Measurements from ENCODE around the gene PNISR. TPM values are rescaled to one million over a fixed set of nuclear protein-coding genes. Genes with fewer than 3 reads are reported as not detected.

Gene PNISR
- polyA plus RNA-seq, 1 of the 3 experiments (the other 2 are of a cell fraction): 39.1 TPM

DNA sequence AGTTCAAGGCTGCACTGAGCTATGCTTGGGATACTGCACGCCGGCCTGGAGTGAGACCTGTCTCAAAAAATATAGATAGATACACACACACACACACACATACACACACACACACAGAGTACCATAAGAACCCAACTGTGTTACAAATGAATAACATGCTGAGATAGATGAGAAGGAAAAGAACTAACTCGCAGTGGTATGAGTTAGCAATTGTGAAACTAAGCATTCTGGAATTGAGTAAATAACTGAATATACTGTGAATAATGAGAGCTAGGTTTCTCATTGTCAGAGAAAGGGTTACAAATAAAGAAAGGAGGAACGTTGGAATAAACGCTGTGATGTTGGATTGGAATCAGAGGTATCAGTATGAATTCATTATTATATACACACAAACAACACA is 61.1 kb downstream of the PNISR start:
- WGBS (ENCODE audit: low lambda C conversion rate): 86% methylated on average over 5 of the region's 5 CpGs

More for the DNA sequence above, 61.1 kb downstream of the PNISR start:
- H3K79me2 ChIP-seq (ENCODE audit: insufficient read depth): no peaks in the 10 kb centered on the region
- no peak overlapping the region for H3K27ac ChIP-seq (ENCODE audit: low read depth in 2 of 2, low read length in 1 of 2)
- no peaks in the 10 kb centered on the region for H4K20me1 ChIP-seq (ENCODE audit: insufficient read depth)
- CTCF ChIA-PET: no interaction called here
- H3K4me3 ChIP-seq (ENCODE audit: low read depth in 2 of 2, low read length in 1 of 2): no peak overlapping the region
- peaks cover 3% of the 10 kb centered on the region for H3F3A ChIP-seq (replicated peaks; ENCODE audit: insufficient read depth)
- no peak overlapping the region for H3K9ac ChIP-seq
- H3K4me2 ChIP-seq: no peak overlapping the region
- no peaks in the 10 kb centered on the region for H3K27me3 ChIP-seq (ENCODE audit: insufficient read depth)
- POLR2A ChIA-PET: interaction anchor here (0.6 to 1.0 kb wide), 2 partner anchors 9 to 30 kb away, joined by 3 read pairs; no protein-coding TSS in a partner anchor
- no peaks in the 10 kb centered on the region for H3K9me3 ChIP-seq
- H3K36me3 ChIP-seq (replicated peaks in 1 of 2; ENCODE audit: control insufficient read depth in 1 of 2, insufficient read depth in 2 of 2, low read length in 1 of 2): no peaks in the 10 kb centered on the region
- H2AFZ ChIP-seq (ENCODE audit: low read depth): no peak overlapping the region
- no peak for DNase-seq
- no peak for TF ChIP-seq POLR2AphosphoS5 (IDR thresholded peaks at IDR 0.05; ENCODE audit: low read depth, low read length)
- TF ChIP-seq, protein P1, sequence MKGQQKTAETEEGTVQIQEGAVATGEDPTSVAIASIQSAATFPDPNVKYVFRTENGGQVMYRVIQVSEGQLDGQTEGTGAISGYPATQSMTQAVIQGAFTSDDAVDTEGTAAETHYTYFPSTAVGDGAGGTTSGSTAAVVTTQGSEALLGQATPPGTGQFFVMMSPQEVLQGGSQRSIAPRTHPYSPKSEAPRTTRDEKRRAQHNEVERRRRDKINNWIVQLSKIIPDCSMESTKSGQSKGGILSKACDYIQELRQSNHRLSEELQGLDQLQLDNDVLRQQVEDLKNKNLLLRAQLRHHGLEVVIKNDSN (IDR thresholded peaks at IDR 0.05; ENCODE audit: borderline replicate concordance, low read depth): no peak
- TF ChIP-seq CHD2 (IDR thresholded peaks at IDR 0.05; ENCODE audit: low read length, partially characterized antibody): no peak
- no peak for TF ChIP-seq EP300 (IDR thresholded peaks at IDR 0.05; ENCODE audit: borderline replicate concordance in 1 of 2, low read depth in 1 of 2, low read length in 1 of 2)
- TF ChIP-seq RXRA (IDR thresholded peaks at IDR 0.05; ENCODE audit: borderline replicate concordance, low read depth): no peak
- TF ChIP-seq, protein P2, sequence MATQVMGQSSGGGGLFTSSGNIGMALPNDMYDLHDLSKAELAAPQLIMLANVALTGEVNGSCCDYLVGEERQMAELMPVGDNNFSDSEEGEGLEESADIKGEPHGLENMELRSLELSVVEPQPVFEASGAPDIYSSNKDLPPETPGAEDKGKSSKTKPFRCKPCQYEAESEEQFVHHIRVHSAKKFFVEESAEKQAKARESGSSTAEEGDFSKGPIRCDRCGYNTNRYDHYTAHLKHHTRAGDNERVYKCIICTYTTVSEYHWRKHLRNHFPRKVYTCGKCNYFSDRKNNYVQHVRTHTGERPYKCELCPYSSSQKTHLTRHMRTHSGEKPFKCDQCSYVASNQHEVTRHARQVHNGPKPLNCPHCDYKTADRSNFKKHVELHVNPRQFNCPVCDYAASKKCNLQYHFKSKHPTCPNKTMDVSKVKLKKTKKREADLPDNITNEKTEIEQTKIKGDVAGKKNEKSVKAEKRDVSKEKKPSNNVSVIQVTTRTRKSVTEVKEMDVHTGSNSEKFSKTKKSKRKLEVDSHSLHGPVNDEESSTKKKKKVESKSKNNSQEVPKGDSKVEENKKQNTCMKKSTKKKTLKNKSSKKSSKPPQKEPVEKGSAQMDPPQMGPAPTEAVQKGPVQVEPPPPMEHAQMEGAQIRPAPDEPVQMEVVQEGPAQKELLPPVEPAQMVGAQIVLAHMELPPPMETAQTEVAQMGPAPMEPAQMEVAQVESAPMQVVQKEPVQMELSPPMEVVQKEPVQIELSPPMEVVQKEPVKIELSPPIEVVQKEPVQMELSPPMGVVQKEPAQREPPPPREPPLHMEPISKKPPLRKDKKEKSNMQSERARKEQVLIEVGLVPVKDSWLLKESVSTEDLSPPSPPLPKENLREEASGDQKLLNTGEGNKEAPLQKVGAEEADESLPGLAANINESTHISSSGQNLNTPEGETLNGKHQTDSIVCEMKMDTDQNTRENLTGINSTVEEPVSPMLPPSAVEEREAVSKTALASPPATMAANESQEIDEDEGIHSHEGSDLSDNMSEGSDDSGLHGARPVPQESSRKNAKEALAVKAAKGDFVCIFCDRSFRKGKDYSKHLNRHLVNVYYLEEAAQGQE (IDR thresholded peaks at IDR 0.05; ENCODE audit: low read depth, low read length): no peak
- TF ChIP-seq TCF12 (IDR thresholded peaks at IDR 0.05): no peak
- TF ChIP-seq GABPA (IDR thresholded peaks at IDR 0.05; ENCODE audit: low read depth): no peak
- TF ChIP-seq, protein P3, sequence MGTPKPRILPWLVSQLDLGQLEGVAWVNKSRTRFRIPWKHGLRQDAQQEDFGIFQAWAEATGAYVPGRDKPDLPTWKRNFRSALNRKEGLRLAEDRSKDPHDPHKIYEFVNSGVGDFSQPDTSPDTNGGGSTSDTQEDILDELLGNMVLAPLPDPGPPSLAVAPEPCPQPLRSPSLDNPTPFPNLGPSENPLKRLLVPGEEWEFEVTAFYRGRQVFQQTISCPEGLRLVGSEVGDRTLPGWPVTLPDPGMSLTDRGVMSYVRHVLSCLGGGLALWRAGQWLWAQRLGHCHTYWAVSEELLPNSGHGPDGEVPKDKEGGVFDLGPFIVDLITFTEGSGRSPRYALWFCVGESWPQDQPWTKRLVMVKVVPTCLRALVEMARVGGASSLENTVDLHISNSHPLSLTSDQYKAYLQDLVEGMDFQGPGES (IDR thresholded peaks at IDR 0.05; ENCODE audit: low read depth, low read length): no peak
- no peak for TF ChIP-seq RFX5 (IDR thresholded peaks at IDR 0.05; ENCODE audit: low read length)
- TF ChIP-seq FOXM1 (IDR thresholded peaks at IDR 0.05; ENCODE audit: low read depth): no peak
- TF ChIP-seq MXI1 (IDR thresholded peaks at IDR 0.05; ENCODE audit: low read depth, low read length): no peak
- no peak for TF ChIP-seq JUND (IDR thresholded peaks at IDR 0.05)
- TF ChIP-seq, protein P4, sequence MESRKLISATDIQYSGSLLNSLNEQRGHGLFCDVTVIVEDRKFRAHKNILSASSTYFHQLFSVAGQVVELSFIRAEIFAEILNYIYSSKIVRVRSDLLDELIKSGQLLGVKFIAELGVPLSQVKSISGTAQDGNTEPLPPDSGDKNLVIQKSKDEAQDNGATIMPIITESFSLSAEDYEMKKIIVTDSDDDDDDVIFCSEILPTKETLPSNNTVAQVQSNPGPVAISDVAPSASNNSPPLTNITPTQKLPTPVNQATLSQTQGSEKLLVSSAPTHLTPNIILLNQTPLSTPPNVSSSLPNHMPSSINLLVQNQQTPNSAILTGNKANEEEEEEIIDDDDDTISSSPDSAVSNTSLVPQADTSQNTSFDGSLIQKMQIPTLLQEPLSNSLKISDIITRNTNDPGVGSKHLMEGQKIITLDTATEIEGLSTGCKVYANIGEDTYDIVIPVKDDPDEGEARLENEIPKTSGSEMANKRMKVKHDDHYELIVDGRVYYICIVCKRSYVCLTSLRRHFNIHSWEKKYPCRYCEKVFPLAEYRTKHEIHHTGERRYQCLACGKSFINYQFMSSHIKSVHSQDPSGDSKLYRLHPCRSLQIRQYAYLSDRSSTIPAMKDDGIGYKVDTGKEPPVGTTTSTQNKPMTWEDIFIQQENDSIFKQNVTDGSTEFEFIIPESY (IDR thresholded peaks at IDR 0.05; ENCODE audit: borderline replicate concordance, low read depth): no peak
- no peak for TF ChIP-seq FOXJ3 (CRISPR knock-in tag; IDR thresholded peaks at IDR 0.05)
- no peak for TF ChIP-seq ELF1 (IDR thresholded peaks at IDR 0.05)
- TF ChIP-seq, protein P5, sequence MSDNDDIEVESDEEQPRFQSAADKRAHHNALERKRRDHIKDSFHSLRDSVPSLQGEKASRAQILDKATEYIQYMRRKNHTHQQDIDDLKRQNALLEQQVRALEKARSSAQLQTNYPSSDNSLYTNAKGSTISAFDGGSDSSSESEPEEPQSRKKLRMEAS (IDR thresholded peaks at IDR 0.05; ENCODE audit: low read depth): no peak
- TF ChIP-seq RCOR1 (IDR thresholded peaks at IDR 0.05; ENCODE audit: low read length): no peak
- no peak for TF ChIP-seq GATA2 (CRISPR knock-in tag; IDR thresholded peaks at IDR 0.05)
- TF ChIP-seq SIN3A (IDR thresholded peaks at IDR 0.05; ENCODE audit: borderline replicate concordance, low read depth, low read length): no peak
- H3K9me2 ChIP-seq: no peaks in the 10 kb centered on the region
- no peaks in the 10 kb centered on the region for H3K4me1 ChIP-seq (ENCODE audit: control insufficient read depth in 1 of 2, insufficient read depth in 2 of 2, low read depth in 1 of 2, low read length in 1 of 2)
